Activated naive CD4-positive, alpha-beta T cell treated with anti-CD3 and anti-CD28 coated beads, Interleukin-2, amount 50 U/mL, for 24 hours (primary cell): Measurements from ENCODE around the gene KRT6C.
"Not testable (repeated sequence)": the region's sequence is repeated elsewhere in the genome, so short reads cannot be mapped to it uniquely, and the experiment has no call there.

Experiments
- H3K27ac Mint-ChIP-seq: one replicate; pipeline ENCODE4 v1.8.0; 2021; ENCODE audit warnings: mild to moderate bottlenecking, mixed read lengths
- H3K27me3 Mint-ChIP-seq: one replicate; pipeline ENCODE4 v1.8.0; 2021; ENCODE audit warnings: mixed read lengths
- H3K36me3 Mint-ChIP-seq: one replicate; pipeline ENCODE4 v1.8.0; 2021; ENCODE audit warnings: mixed read lengths
- H3K4me1 Mint-ChIP-seq: one replicate; pipeline ENCODE4 v1.8.0; 2021; ENCODE audit warnings: mixed read lengths
- H3K4me3 Mint-ChIP-seq: one replicate; pipeline ENCODE4 v1.8.0; 2021; ENCODE audit warnings: mild to moderate bottlenecking, mixed read lengths
- H3K9me3 Mint-ChIP-seq: one replicate; pipeline ENCODE4 v1.8.0; 2021; ENCODE audit warnings: mixed read lengths

KRT6C gene

DNA sequence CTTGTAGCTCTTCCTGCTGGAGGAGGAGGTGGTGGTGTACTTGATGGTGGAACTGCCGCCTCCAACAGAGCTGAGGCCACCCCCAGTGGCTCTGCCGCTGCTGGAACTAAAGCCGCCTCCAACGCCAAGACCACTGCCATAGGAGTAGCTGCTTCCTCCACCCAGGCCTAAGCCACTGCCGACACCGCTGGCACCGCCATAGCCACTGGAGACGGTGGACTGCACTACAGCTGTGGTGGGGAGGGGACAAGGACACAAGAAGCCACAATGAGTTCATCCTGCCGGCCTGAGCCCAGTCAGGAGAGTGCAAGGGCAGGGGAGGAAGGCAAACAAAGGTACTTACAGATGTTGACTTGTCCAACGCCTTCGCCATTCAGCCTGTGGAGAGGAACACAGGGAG is 26.4 kb downstream of the KRT6C start:
- H3K9me3 Mint-ChIP-seq, H3K27ac Mint-ChIP-seq, H3K36me3 Mint-ChIP-seq, H3K27me3 Mint-ChIP-seq, H3K4me1 Mint-ChIP-seq, H3K4me3 Mint-ChIP-seq: not testable (repeated sequence)

DNA sequence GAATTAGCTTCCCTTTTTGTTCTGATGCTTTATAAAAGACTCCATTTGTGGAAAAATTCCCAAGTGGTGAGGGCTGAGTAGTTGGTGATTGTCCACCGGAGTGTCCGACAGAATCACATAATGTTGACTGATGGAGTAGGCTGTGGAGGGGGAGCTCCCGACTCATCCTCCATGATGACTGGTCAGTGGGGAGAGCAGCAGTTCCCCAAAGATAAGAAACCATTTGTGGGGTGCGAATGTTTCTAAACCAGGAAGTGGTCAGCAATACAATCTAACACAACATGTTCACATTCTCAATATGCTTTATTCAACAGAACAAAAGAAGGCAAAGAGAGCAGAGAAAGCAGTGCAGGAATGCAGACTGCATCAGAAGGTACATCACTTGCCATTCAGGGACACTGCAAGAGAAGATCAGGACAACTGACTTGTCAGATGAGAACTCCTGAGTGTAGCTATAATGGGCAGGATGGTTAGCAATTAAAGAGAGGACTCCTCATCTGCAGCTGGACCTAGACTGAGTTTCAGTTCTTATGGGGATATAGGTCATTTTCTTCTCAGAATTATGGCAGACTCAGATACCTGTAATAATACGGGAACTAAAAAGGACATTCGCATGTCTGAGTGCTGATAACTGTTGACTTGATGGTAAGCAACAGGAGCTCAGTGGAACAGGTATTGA is 27.1 kb downstream of the KRT6C start:
- Mint-ChIP-seq H3K36me3 (no peaks in the 10 kb centered on the region), H3K9me3 (no peaks in the 10 kb centered on the region), H3K27me3 (peaks cover 11% of the 10 kb centered on the region), H3K4me3 (no peak overlapping the region), H3K27ac (no peak overlapping the region), H3K4me1 (no peaks in the 10 kb centered on the region)

DNA sequence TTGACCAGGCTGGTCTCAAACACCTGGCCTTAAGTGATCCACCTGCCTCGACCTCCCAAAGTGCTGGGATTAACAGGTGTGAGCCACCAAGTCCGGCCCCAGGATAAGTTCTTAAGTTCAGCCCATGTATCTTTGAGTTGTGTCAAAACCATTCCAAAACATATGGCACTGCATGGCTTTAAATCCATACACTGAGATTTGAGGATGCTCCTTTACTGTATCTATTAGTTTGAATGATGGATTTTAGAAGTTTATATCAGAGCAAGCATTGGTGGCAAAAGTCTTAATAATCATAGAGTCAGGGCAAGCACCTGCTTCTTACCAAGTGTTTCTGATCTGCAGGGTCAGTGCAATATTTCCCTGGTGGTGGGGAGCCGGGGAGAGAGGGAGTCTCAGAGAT is 27.7 kb downstream of the KRT6C start:
- no peaks in the 10 kb centered on the region for H3K4me1 Mint-ChIP-seq
- no peaks in the 10 kb centered on the region for H3K9me3 Mint-ChIP-seq
- H3K27ac Mint-ChIP-seq: no peak overlapping the region
- H3K27me3 Mint-ChIP-seq: peaks cover 11% of the 10 kb centered on the region
- H3K36me3 Mint-ChIP-seq: no peaks in the 10 kb centered on the region
- no peak overlapping the region for H3K4me3 Mint-ChIP-seq

DNA sequence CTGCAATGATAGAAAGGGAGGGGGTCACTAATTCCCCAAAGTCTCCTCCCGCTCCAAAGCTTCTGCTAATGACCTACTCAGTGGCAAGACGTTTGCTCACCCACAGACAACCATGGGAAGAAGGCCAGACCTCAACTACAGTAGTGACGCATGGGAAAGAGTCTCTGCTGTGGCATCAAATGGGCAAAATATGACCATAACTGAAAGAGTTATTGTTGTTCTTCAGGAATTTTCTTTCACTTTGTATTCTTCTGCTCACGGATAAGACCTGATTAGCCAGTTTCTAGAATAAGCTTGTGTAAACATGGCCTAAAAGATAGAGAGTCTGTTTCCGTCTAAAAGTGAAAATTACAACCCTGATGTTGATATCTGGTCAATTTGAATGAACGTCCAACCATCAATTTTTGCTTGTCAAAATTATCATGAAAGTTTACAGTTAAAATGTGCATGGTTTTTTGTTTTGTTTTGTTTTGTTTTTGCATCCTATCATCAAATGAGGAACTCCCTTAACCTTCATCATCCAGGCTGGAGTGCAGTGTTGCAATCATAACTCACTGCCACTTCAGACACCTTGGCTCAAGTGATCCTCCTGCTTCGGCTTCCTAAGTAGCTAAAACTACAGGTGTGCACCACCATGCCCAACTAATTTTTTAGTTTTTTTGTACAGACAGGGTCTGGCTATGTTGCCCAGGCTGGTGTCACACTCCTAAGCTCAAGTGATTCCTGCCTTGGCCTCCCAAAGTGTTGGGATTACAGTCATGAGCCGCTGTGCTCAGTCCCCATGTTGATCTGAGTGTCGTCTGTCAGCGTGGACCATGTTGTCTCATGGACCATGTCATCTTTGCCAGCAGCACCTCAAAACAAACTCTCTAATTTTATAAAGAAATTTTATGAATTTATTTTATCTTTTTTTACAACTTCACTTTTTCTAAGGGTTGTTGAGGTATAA is 28.7 kb downstream of the KRT6C start:
- no peaks in the 10 kb centered on the region for H3K36me3 Mint-ChIP-seq
- H3K9me3 Mint-ChIP-seq: no peaks in the 10 kb centered on the region
- H3K4me1 Mint-ChIP-seq: no peaks in the 10 kb centered on the region
- peaks cover 11% of the 10 kb centered on the region for H3K27me3 Mint-ChIP-seq
- H3K4me3 Mint-ChIP-seq: no peak overlapping the region
- no peak overlapping the region for H3K27ac Mint-ChIP-seq

GRCh38 chr12:52443966-52444365 is 29.6 kb downstream of the KRT6C start:
- Mint-ChIP-seq H3K27ac (no peak overlapping the region), H3K4me3 (no peak overlapping the region), H3K36me3 (no peaks in the 10 kb centered on the region), H3K9me3 (no peaks in the 10 kb centered on the region), H3K27me3 (peaks cover 10% of the 10 kb centered on the region), H3K4me1 (no peaks in the 10 kb centered on the region)

DNA sequence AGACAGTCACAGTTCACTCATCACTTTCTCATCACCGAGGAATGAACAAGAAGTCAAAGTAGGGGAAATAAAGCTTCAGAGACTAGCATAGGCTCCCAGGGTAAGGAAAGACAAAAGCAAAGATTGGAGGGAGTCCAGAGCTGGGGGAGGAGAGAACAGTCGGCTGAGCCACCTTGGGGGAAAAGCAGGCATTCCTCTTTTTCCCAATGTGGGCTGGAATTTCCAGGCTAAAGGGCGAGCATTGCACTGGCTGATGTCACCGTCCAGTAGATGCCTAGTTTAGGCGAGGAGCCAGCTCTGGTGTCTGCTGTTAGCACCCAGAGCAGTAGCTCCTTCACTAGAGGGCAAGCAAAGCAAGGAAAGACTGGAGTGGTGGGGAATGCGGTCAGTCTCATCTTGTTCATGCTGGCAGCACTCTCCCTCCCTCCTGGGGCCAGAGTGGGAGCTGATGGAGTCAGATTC is 31.0 kb downstream of the KRT6C start:
- Mint-ChIP-seq H3K4me3 (no peak overlapping the region), H3K27ac (peak overlapping the region; percentile 56), H3K9me3 (no peaks in the 10 kb centered on the region), H3K36me3 (no peaks in the 10 kb centered on the region), H3K4me1 (no peaks in the 10 kb centered on the region), H3K27me3 (peaks cover 10% of the 10 kb centered on the region)

GRCh38 chr12:52441320-52441911 is 32.2 kb downstream of the KRT6C start:
- no peaks in the 10 kb centered on the region for H3K36me3 Mint-ChIP-seq
- H3K9me3 Mint-ChIP-seq: no peaks in the 10 kb centered on the region
- peaks cover 12% of the 10 kb centered on the region for H3K27me3 Mint-ChIP-seq
- H3K4me1 Mint-ChIP-seq: no peaks in the 10 kb centered on the region
- no peak overlapping the region for H3K4me3 Mint-ChIP-seq
- no peak overlapping the region for H3K27ac Mint-ChIP-seq

DNA sequence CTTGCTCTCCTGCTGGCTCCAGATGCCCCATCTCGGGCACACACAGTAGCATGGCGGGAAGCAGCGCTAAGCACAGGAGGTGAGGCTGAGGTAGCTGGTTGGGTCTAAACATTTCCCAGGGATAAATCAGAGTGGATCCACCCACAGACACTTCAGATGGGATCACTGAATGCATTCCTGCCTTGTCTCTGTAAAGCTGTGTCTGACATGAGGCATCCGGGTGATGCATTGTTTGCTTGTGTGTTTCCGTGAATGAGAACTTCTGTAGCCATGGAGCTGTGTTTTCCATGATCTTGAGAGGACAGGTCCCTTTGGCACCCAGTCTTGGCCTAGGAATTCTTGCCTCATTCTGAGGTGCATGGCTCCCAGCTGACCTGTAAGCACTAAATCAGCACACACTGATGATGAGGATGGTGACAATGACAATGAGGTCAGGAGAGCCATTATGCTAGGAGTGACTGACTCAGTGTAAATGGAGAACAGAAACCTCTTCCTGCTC is 32.7 kb downstream of the KRT6C start:
- Mint-ChIP-seq H3K4me1 (no peaks in the 10 kb centered on the region), H3K27ac (no peak overlapping the region), H3K9me3 (no peaks in the 10 kb centered on the region), H3K4me3 (no peak overlapping the region), H3K27me3 (peaks cover 12% of the 10 kb centered on the region), H3K36me3 (no peaks in the 10 kb centered on the region)

GRCh38 chr12:52439845-52440244 is 33.8 kb downstream of the KRT6C start:
- peaks cover 17% of the 10 kb centered on the region for H3K27me3 Mint-ChIP-seq
- H3K27ac Mint-ChIP-seq: no peak overlapping the region
- no peak overlapping the region for H3K4me3 Mint-ChIP-seq
- H3K4me1 Mint-ChIP-seq: no peaks in the 10 kb centered on the region
- H3K9me3 Mint-ChIP-seq: no peaks in the 10 kb centered on the region
- no peaks in the 10 kb centered on the region for H3K36me3 Mint-ChIP-seq

- Mint-ChIP-seq H3K36me3 (no peaks in the 10 kb centered on the region), H3K4me3 (no peak overlapping the region), H3K27me3 (peaks cover 19% of the 10 kb centered on the region), H3K9me3 (no peaks in the 10 kb centered on the region), H3K27ac (no peak overlapping the region), H3K4me1 (no peaks in the 10 kb centered on the region)
These were observed 34.2 kb downstream of the KRT6C start for GRCh38 chr12:52439420-52439819.

DNA sequence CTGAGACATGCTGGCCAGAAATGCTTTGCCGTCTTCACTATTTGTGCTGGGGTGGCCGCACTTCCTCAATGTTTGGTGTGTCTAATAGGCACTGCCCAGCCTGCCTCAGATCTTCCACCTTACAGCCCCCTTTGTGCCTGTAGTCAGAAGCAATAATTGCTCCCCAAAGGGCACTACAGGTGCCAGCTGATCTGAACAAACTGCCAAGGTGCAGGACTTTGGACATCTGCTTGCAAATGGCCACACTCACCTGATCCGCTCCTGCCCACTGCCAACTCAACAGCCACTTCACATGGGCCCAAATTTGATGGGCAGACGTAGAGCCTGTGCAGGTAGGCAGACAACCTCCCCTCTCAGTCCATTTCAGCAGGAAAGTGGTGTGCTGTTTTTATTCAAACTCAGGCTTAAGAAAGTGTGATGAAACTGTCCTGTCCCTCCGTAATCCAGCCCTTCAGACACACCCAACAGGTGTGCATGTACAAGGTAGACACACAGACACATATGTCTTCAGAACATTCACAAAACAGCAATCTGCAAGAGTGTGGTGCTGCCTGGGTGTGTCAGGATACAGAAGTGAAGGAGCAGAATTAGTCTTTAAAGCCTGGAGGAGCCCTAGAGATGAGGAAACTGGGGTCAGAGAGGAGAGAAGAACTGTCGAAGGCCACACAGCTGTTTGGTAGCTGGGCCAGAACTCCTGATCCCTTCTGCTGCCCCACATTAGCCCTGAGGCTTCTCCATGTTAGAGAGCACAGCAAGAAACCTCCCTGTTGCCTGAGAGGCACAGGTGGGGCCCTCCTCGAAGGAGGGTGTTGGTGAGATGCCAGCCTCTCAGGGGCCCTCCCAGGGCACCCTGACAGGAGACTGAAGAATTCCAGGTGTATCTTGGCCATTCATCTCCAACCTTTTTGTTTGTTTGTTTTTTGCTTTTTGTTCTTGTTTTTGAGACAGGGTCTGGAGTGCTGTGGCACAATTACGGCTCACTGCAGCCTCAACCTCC is 35.0 kb downstream of the KRT6C start:
- Mint-ChIP-seq H3K4me1 (no peaks in the 10 kb centered on the region), H3K27me3 (peaks cover 19% of the 10 kb centered on the region), H3K9me3 (no peaks in the 10 kb centered on the region), H3K36me3 (no peaks in the 10 kb centered on the region), H3K4me3 (no peak overlapping the region), H3K27ac (no peak overlapping the region)

DNA sequence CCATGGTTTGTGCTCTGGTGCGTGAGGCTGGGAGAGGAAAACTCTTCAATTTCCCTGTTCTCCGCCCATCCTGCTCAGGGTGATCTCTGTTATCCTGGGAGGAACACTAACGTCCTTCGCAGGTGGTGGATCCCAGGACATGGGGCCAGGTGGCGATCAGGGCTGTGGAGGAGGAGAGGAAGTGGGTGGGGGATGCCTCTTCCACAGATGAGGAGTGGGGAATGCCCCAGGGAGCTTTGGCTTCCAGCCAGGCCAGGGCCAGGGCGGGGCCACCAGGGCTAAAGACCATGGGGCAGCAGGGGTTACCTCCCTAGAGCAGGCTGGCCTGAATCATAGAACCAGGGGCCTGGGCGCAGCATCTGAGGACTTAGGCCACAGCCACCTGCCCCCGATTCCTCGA is 36.1 kb downstream of the KRT6C start:
- no peaks in the 10 kb centered on the region for H3K4me1 Mint-ChIP-seq
- H3K36me3 Mint-ChIP-seq: no peaks in the 10 kb centered on the region
- no peak overlapping the region for H3K4me3 Mint-ChIP-seq
- peaks cover 18% of the 10 kb centered on the region for H3K27me3 Mint-ChIP-seq
- H3K27ac Mint-ChIP-seq: no peak overlapping the region
- H3K9me3 Mint-ChIP-seq: no peaks in the 10 kb centered on the region

GRCh38 chr12:52436828-52437474 is 36.7 kb downstream of the KRT6C start:
- peak overlapping the region; percentile 17 for H3K27ac Mint-ChIP-seq
- peaks cover 14% of the 10 kb centered on the region for H3K27me3 Mint-ChIP-seq
- no peaks in the 10 kb centered on the region for H3K9me3 Mint-ChIP-seq
- no peak overlapping the region for H3K4me3 Mint-ChIP-seq
- no peaks in the 10 kb centered on the region for H3K36me3 Mint-ChIP-seq
- no peaks in the 10 kb centered on the region for H3K4me1 Mint-ChIP-seq

DNA sequence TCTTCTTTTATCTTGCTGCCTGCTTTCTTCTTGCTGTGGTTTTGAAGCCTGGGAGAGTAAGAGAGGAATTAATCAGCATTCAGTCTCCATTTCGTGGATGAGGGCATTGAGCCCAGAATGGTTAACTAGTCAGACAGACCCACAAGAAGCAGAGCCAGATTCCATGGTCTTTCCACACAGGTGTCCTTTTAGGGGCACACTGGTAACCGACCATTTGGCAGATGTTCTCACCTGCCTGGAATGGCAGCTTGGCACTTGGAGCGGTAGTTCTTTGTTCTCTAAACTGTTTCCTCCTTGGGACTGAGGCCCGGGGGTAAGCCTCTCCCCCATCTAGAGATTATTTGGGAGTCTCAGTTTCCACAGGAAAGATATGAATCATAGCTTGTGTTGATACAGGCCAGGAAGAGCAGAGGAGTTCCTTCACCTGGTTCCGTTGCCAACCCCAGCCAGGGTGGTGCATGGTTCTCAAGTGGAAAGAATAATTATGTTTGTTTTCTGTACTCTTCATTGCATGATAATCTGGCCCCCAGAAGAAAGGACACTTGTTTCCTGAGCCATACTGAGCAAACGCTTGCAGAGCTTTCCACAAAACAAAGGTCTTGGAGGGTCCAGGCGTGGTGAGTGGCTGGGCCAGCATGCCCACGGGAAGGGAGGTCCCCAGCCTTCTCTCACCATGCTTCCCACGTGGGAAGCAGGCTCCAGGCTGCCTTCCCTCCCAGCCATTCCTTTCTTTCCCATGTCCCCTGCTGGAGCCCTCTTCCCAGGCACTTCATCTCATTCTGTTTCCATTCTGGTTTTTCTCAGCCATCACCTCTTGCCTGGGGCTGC is 37.4 kb downstream of the KRT6C start:
- Mint-ChIP-seq H3K9me3 (no peaks in the 10 kb centered on the region), H3K4me3 (no peak overlapping the region), H3K36me3 (no peaks in the 10 kb centered on the region), H3K27ac (peak overlapping the region; percentile 17), H3K27me3 (peaks cover 14% of the 10 kb centered on the region), H3K4me1 (no peaks in the 10 kb centered on the region)
